B cell (primary cell): Measurements from ENCODE around the gene CEACAM21. TPM values are rescaled to one million over a fixed set of nuclear protein-coding genes. Genes with fewer than 3 reads are reported as not detected.

Source experiments
- ATAC-seq: fragments of 200-7000 bp; cut with Tn5 transposase; one replicate; pipeline ENCODE4 v1.10.0; 2021; ENCODE audit warnings: low read depth, mild to moderate bottlenecking, moderate number of reproducible peaks, moderate library complexity
- CTCF ChIA-PET: fragments of 350-600 bp; sonication (Branson Sonifier 250); formaldehyde crosslinking; loops from one replicate; lab custom pipeline; 2021; ENCODE audit warnings: antibody characterized with exemption, inconsistent platforms; lab: Charles Lee
- POLR2A ChIA-PET: fragments of 350-600 bp; sonication (Branson Sonifier 250); formaldehyde crosslinking; loops from one replicate; lab custom pipeline; 2021; ENCODE audit warnings: antibody characterized with exemption; lab: Charles Lee
- DNase-seq: peaks from one replicate; pipeline ENCODE4 v3.0.0; 2013
- H2AFZ ChIP-seq: 2 replicates; pipeline ENCODE4 v1.6.1; 2012; ENCODE audit warnings: mild to moderate bottlenecking, low read depth, low read length; ENCODE audit not compliant: insufficient read depth, poor library complexity, severe bottlenecking
- H3K27ac ChIP-seq, 2 donors: 1 replicate in 1 of 2; 2 replicates in 1 of 2; pipeline ENCODE4 v1.5.1; 2012 to 2013; ENCODE audit warnings: low read length in 2 of 2, mild to moderate bottlenecking in 2 of 2, moderate library complexity in 1 of 2
- H3K27me3 ChIP-seq, 4 experiments: fragments of 200-600 bp in 1 of 4; sonication (generic) in 1 of 4; replicated peaks in 1 of 4; 1 replicate in 2 of 4; 2 replicates in 2 of 4; pipeline versions ENCODE4 v1.6.1 to v1.7.0; 2013 to 2016; ENCODE audit warnings: low read length in 3 of 4, mild to moderate bottlenecking in 2 of 4, mixed read lengths in 1 of 4, moderate library complexity in 1 of 4; ENCODE audit not compliant: insufficient read depth in 4 of 4, control insufficient read depth in 3 of 4; ENCODE audit errors: control extremely low read depth in 1 of 4
- H3K36me3 ChIP-seq, 2 experiments: replicated peaks in 1 of 2; 1 replicate in 1 of 2; 2 replicates in 1 of 2; pipeline versions ENCODE4 v1.6.1 to v1.7.1; 2013; ENCODE audit warnings: low read length in 1 of 2; ENCODE audit not compliant: insufficient read depth in 2 of 2, control insufficient read depth in 1 of 2; ENCODE audit errors: control extremely low read depth in 1 of 2, extremely low read depth in 1 of 2
- H3K4me1 ChIP-seq, 2 donors: fragments of 200-600 bp in 1 of 2; sonication (generic) in 1 of 2; 1 replicate in 1 of 2; 2 replicates in 1 of 2; pipeline versions ENCODE4 v1.5.1 to v1.6.1; 2013 to 2017; ENCODE audit warnings: low read length in 2 of 2; ENCODE audit not compliant: control insufficient read depth in 2 of 2, insufficient read depth in 2 of 2
- H3K4me2 ChIP-seq: replicated peaks from 2 replicates; pipeline ENCODE3; 2012; ENCODE audit warnings: mild to moderate bottlenecking, low read depth, low read length; ENCODE audit not compliant: poor library complexity, severe bottlenecking
- H3K4me3 ChIP-seq, 5 experiments: fragments of 200-600 bp in 1 of 5; sonication (generic) in 1 of 5; 1 replicate in 3 of 5; 2 replicates in 2 of 5; pipeline versions ENCODE4 v1.5.1 to v1.7.0; 2011 to 2016; ENCODE audit warnings: low read length in 4 of 5, mild to moderate bottlenecking in 4 of 5, low read depth in 2 of 5, control low read depth in 1 of 5, moderate library complexity in 1 of 5; ENCODE audit not compliant: insufficient read depth in 1 of 5; ENCODE audit errors: control extremely low read depth in 1 of 5, extremely low read depth in 1 of 5
- H3K79me2 ChIP-seq: fragments of 200-600 bp; sonication (generic); one replicate; pipeline ENCODE4 v1.6.0; 2016; ENCODE audit warnings: low read length; ENCODE audit not compliant: control insufficient read depth, insufficient read depth
- H3K9ac ChIP-seq: fragments of 200-600 bp; sonication (generic); 2 replicates; pipeline ENCODE4 v1.6.1; 2017; ENCODE audit warnings: mild to moderate bottlenecking, low read length, moderate library complexity
- H3K9me3 ChIP-seq, 3 donors: one replicate each; pipeline versions ENCODE4 v1.6.1 to v1.7.1; 2013; ENCODE audit warnings: low read length in 2 of 3; ENCODE audit not compliant: control insufficient read depth in 2 of 3, insufficient read depth in 1 of 3; ENCODE audit errors: control extremely low read depth in 1 of 3
- H4K20me1 ChIP-seq: 2 replicates; pipeline ENCODE4 v1.6.0; 2012; ENCODE audit warnings: mild to moderate bottlenecking, low read length; ENCODE audit not compliant: insufficient read depth, control insufficient read depth, poor library complexity, severe bottlenecking
- H3K27ac Mint-ChIP-seq: one replicate; pipeline ENCODE4 v1.8.0; 2021; ENCODE audit warnings: mixed read lengths
- H3K27me3 Mint-ChIP-seq: one replicate; pipeline ENCODE4 v1.8.0; 2021; ENCODE audit warnings: mixed read lengths
- H3K4me1 Mint-ChIP-seq: one replicate; pipeline ENCODE4 v1.8.0; 2021; ENCODE audit warnings: mixed read lengths
- H3K4me3 Mint-ChIP-seq: one replicate; pipeline ENCODE4 v1.8.0; 2021; ENCODE audit warnings: mixed read lengths
- H3K9me3 Mint-ChIP-seq: one replicate; pipeline ENCODE4 v1.8.0; 2022; ENCODE audit warnings: mixed read lengths; ENCODE audit not compliant: insufficient read depth
- EZH2 ChIP-seq: IDR thresholded peaks from 2 replicates; pipeline ENCODE4 v1.6.1; 2012; ENCODE audit warnings: borderline replicate concordance, low read depth, mild to moderate bottlenecking, moderate library complexity, low read length; ENCODE audit not compliant: insufficient read depth, poor library complexity, severe bottlenecking
- WGBS: methylation state at CpG from one replicate; pipeline ENCODE4 v1.1.5; 2013; ENCODE audit warnings: missing lambda C conversion rate; ENCODE audit not compliant: insufficient coverage; 5-methylcytosine and 5-hydroxymethylcytosine counted together
- intact Hi-C: fragments of 100-400 bp; cut with micrococcal nuclease; formaldehyde crosslinking; loops from one replicate; pipeline ENCODE4 v1.10.0; 2022
- polyA plus RNA-seq: library from polyadenylated mRNA; depleted of rRNA; stranded (reverse); fragments of >200 nt; gene quantifications from 2 replicates; pipeline ENCODE4 v1.2.3, GENCODE V29; 2012
- total RNA-seq, 2 donors: library from RNA; stranded (reverse); fragments of 120-200 nt in 1 of 2; gene quantifications; 1 replicate in 1 of 2; 2 replicates in 1 of 2; pipeline versions ENCODE4 v1.2.3 to v1.2.4, GENCODE V29; 2013 to 2022
- TF ChIP-seq, protein P1 (sequence below): fragments of 200-600 bp; IDR thresholded peaks from one replicate; pipeline ENCODE4 v1.8.0; 2022; ENCODE audit warnings: antibody characterized with exemption, mild to moderate bottlenecking

CEACAM21 gene
- total and polyA plus RNA-seq, 2 donors (not counting 1 experiment from before 2014, with no cell fraction given): 18.9 to 27.3 TPM

DNA sequence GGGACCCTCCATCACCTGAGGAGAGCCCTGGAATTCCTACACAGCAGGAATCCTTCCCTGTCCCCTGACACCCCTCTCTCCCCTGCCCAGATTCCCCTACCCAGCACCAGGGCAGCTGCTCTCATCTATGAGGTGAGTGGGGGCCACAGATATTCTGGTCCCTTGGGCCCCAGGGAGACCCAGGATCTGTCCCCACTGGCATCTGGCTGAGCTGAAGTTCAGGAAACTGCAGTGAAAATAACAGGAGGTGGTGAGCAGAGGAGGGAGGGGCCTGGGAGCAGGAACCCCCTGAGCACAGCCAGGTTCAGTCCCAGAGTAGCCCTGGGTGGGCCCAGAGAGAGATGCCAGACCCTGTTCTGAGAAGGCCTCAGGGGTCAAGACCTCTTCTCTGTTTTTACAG is 10.1 kb downstream of the CEACAM21 start:
- H3K27me3 Mint-ChIP-seq: peaks cover 4% of the 10 kb centered on the region
- H3K4me2 ChIP-seq: no peak overlapping the region
- H2AFZ ChIP-seq: no peak overlapping the region
- intact Hi-C loops: no loop called here
- no peak overlapping the region for H3K27ac Mint-ChIP-seq
- no peak overlapping the region for H3K4me3 Mint-ChIP-seq
- no peaks in the 10 kb centered on the region for H3K4me1 Mint-ChIP-seq
- no peaks in the 10 kb centered on the region for H4K20me1 ChIP-seq
- peaks cover 5% of the 10 kb centered on the region for H3K9me3 Mint-ChIP-seq
- TF ChIP-seq, protein P1, sequence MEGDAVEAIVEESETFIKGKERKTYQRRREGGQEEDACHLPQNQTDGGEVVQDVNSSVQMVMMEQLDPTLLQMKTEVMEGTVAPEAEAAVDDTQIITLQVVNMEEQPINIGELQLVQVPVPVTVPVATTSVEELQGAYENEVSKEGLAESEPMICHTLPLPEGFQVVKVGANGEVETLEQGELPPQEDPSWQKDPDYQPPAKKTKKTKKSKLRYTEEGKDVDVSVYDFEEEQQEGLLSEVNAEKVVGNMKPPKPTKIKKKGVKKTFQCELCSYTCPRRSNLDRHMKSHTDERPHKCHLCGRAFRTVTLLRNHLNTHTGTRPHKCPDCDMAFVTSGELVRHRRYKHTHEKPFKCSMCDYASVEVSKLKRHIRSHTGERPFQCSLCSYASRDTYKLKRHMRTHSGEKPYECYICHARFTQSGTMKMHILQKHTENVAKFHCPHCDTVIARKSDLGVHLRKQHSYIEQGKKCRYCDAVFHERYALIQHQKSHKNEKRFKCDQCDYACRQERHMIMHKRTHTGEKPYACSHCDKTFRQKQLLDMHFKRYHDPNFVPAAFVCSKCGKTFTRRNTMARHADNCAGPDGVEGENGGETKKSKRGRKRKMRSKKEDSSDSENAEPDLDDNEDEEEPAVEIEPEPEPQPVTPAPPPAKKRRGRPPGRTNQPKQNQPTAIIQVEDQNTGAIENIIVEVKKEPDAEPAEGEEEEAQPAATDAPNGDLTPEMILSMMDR: no peak
- no peak for TF ChIP-seq EZH2
- peaks cover 0 to 47% of the 10 kb centered on the region in 2 experiments for H3K36me3 ChIP-seq
- ATAC-seq (no peak), DNase-seq (no peak)
- H3K4me1 ChIP-seq: no peaks in the 10 kb centered on the region
- no peak overlapping the region for H3K27ac ChIP-seq
- H3K9ac ChIP-seq: no peak overlapping the region
- peaks cover 0 to 18% (median 16%) of the 10 kb centered on the region in 3 donors for H3K9me3 ChIP-seq
- ChIA-PET POLR2A (interaction anchor here (0.6 kb wide), 1 partner anchor 9 kb away, joined by 3 read pairs; no protein-coding TSS in a partner anchor), CTCF (interaction anchor here (0.9 to 1.2 kb wide), 2 partner anchors 10 to 17 kb away, joined by 3 read pairs; no protein-coding TSS in a partner anchor)
- H3K27me3 ChIP-seq: no peaks in the 10 kb centered on the region
- no peak overlapping the region for H3K4me3 ChIP-seq
- no peaks in the 10 kb centered on the region for H3K79me2 ChIP-seq

DNA sequence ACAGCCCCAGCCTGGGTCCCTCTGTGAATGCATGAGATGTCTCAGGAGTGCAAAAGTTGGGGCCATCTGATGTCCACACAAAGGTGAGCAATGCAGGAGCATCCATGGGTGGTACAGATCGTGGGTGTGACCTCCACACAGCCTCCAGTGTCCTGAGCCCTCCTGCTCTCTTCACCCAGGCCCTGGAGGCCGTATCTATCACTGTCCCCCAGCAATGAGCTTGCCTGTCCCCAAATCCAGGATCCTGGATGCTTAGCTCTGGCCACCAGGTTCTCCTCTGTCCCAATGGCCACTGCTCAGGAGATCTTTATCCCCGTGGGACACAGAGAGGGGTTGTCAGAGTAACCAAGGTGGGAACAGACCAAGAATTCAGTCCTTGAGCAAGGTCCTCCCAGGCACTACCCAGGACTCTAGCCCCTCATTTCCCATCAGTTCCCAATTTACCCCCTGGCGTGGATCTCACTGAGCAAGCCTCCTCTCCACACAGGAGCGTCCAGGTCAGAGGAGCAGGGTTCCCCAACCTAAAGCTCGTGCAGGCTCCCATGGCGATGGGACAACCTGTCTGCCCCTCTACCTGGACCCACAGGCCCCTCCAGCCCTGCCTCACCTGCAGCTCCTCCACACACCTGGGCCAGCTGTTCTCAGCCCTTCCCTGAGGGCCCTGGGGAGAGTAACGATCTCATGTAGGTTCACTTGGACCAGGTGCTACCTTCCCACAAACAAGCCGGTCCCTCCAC is 11.3 kb downstream of the CEACAM21 start:
- CTCF ChIA-PET: interaction anchor here (0.9 to 2.1 kb wide), 3 partner anchors 9 to 24 kb away, joined by 3 to 8 read pairs (median 4); no protein-coding TSS in a partner anchor
- H3K4me1 Mint-ChIP-seq: no peaks in the 10 kb centered on the region
- H3K4me3 Mint-ChIP-seq: no peak overlapping the region
- peaks cover 0 to 9% (median 1%) of the 10 kb centered on the region in 4 experiments for H3K27me3 ChIP-seq
- H3K27ac Mint-ChIP-seq: no peak overlapping the region
- no peaks in the 10 kb centered on the region for H4K20me1 ChIP-seq
- H3K27me3 Mint-ChIP-seq: peaks cover 5% of the 10 kb centered on the region
- 87% methylated on average over 8 of the region's 9 CpGs for WGBS
- H3K79me2 ChIP-seq: no peaks in the 10 kb centered on the region
- ATAC-seq (no peak), DNase-seq (no peak)
- H3K27ac ChIP-seq: no peak overlapping the region
- no peaks in the 10 kb centered on the region for H3K4me1 ChIP-seq
- intact Hi-C loops: no loop called here
- TF ChIP-seq, protein P1: no peak
- no peak for TF ChIP-seq EZH2
- peaks cover 0 to 9% (median 5%) of the 10 kb centered on the region in 3 donors for H3K9me3 ChIP-seq
- POLR2A ChIA-PET: no interaction called here
- H3K9me3 Mint-ChIP-seq: peaks cover 5% of the 10 kb centered on the region
- H3K9ac ChIP-seq: no peak overlapping the region
- no peak overlapping the region for H2AFZ ChIP-seq
- peaks cover 0 to 39% of the 10 kb centered on the region in 2 experiments for H3K36me3 ChIP-seq
- H3K4me3 ChIP-seq: no peak overlapping the region
- H3K4me2 ChIP-seq: no peak overlapping the region
